GM12878 (cell line): Measurements from ENCODE around the gene PPA1. TPM values are rescaled to one million over a fixed set of nuclear protein-coding genes. Genes with fewer than 3 reads are reported as not detected.

Experiments
- ATAC-seq: fragments of 200-7000 bp; cut with Tn5 transposase; 3 replicates; pipeline ENCODE4 v1.9.1; 2020; ENCODE audit warnings: mild to moderate bottlenecking, moderate library complexity
- BruUV-seq: library from RNA; stranded (reverse); fragments of 400-500 nt; replicated peaks from 2 replicates; lab custom pipeline; 2021; lab: Mats Ljungman, UMichigan
- CTCF ChIA-PET: fragments of 300-600 bp; sonication (Branson Sonifier 250); formaldehyde crosslinking; extraction: SDS; loops from one replicate; lab custom pipeline; 2021; ENCODE audit warnings: inconsistent platforms; lab: Yijun Ruan, JAX
- POLR2A ChIA-PET: fragments of 350-600 bp; formaldehyde crosslinking; extraction: SDS; loops from one replicate; lab custom pipeline; 2021; ENCODE audit warnings: inconsistent platforms; lab: Charles Lee
- RAD21 ChIA-PET: fragments of 300-600 bp; sonication (Branson Sonifier 250); formaldehyde crosslinking; loops from one replicate; lab custom pipeline; 2023; ENCODE audit warnings: antibody characterized with exemption; ENCODE audit not compliant: unreplicated experiment; lab: Charles Lee
- SMC1A ChIA-PET: fragments of 300-600 bp; sonication (Branson Sonifier 250); formaldehyde crosslinking; loops from one replicate; lab custom pipeline; 2023; ENCODE audit not compliant: unreplicated experiment, uncharacterized antibody; lab: Charles Lee
- DNase-seq: peaks from one replicate; pipeline ENCODE4 v3.0.0-alpha.2; 2011; ENCODE audit warnings: low read depth, low spot score
- FAIRE-seq: peaks from 3 replicates; lab custom pipeline; 2011; peaks lifted over from hg19 to GRCh38; lab: Jason Lieb, UNC
- H2AFZ ChIP-seq: 2 replicates; pipeline ENCODE4 v1.6.0; 2011; ENCODE audit warnings: low read depth, low read length, control low read depth; ENCODE audit not compliant: control insufficient read depth
- H3K27ac ChIP-seq: 2 replicates; pipeline ENCODE4 v1.5.1; 2011; ENCODE audit warnings: control low read depth; ENCODE audit not compliant: control insufficient read depth, insufficient read depth
- H3K27me3 ChIP-seq, 2 experiments: replicated peaks in 1 of 2; 2 replicates each; pipeline versions ENCODE4 v1.6.0 to v1.6.1; 2011; ENCODE audit warnings: low read length in 1 of 2; ENCODE audit not compliant: control insufficient read depth in 2 of 2, insufficient read depth in 2 of 2
- H3K36me3 ChIP-seq, 2 experiments: 2 replicates each; pipeline ENCODE4 v1.5.1; 2011; ENCODE audit warnings: low read length in 1 of 2; ENCODE audit not compliant: control insufficient read depth in 2 of 2, insufficient read depth in 2 of 2
- H3K4me1 ChIP-seq: 2 replicates; pipeline ENCODE4 v1.6.1; 2011; ENCODE audit warnings: mild to moderate bottlenecking, low read length, moderate library complexity, mixed read lengths; ENCODE audit not compliant: control insufficient read depth, insufficient read depth
- H3K4me2 ChIP-seq: 2 replicates; pipeline ENCODE4 v1.6.0; 2011; ENCODE audit warnings: control low read depth; ENCODE audit not compliant: control insufficient read depth, insufficient read depth
- H3K4me3 ChIP-seq: fragments of 200-600 bp; sonication (generic); 2 replicates; pipeline ENCODE4 v1.5.1; 2016
- H3K79me2 ChIP-seq: 2 replicates; pipeline ENCODE4 v1.6.0; 2011; ENCODE audit warnings: low read length; ENCODE audit not compliant: control insufficient read depth, insufficient read depth
- H3K9ac ChIP-seq: 2 replicates; pipeline ENCODE4 v1.8.0; 2011; ENCODE audit warnings: low read length, control low read depth, mixed read lengths; ENCODE audit not compliant: control insufficient read depth, insufficient read depth
- H3K9me3 ChIP-seq: replicated peaks from 3 replicates; pipeline ENCODE4 v1.5.1; 2011; ENCODE audit warnings: mild to moderate bottlenecking, low read length; ENCODE audit not compliant: control insufficient read depth, insufficient read depth
- H4K20me1 ChIP-seq: 2 replicates; pipeline ENCODE4 v1.6.0; 2011; ENCODE audit not compliant: control insufficient read depth, insufficient read depth
- CBX5 ChIP-seq: sonication (generic); IDR thresholded peaks from 2 replicates; pipeline ENCODE4 v1.6.1; 2016; ENCODE audit warnings: low read depth, moderate library complexity, mild to moderate bottlenecking, inconsistent platforms
- EGR1 ChIP-seq, 2 experiments: IDR thresholded peaks; 1 replicate in 1 of 2; 2 replicates in 1 of 2; pipeline ENCODE4 v1.6.1; 2011 to 2012; ENCODE audit warnings: low read depth in 2 of 2, low read length in 2 of 2, borderline replicate concordance in 1 of 2, mild to moderate bottlenecking in 1 of 2, moderate library complexity in 1 of 2
- NFIC ChIP-seq: IDR thresholded peaks from 2 replicates; pipeline ENCODE4 v1.6.1; 2012; ENCODE audit warnings: low read depth, mild to moderate bottlenecking, inconsistent platforms, low read length, moderate library complexity
- PAX8 ChIP-seq: fragments of 450-650 bp; IDR thresholded peaks from 2 replicates; pipeline ENCODE4 v1.6.1; 2017; ENCODE audit warnings: mild to moderate bottlenecking, moderate library complexity
- RB1 ChIP-seq: fragments of 450-650 bp; formaldehyde crosslinking; IDR thresholded peaks from 2 replicates; pipeline ENCODE4 v1.6.1; 2017; ENCODE audit warnings: mild to moderate bottlenecking, borderline replicate concordance
- SUZ12 ChIP-seq: fragments of 200-600 bp; sonication (generic); IDR thresholded peaks from one replicate; pipeline ENCODE4 v1.6.1; 2018; ENCODE audit warnings: antibody characterized with exemption, mild to moderate bottlenecking; ENCODE audit not compliant: unreplicated experiment
- WGBS: methylation state at CpG from one replicate; pipeline ENCODE4 v1.1.6; 2016; ENCODE audit warnings: low lambda C conversion rate; ENCODE audit not compliant: insufficient replicate concordance, insufficient coverage; ENCODE audit errors: missing lambda C conversion rate; 5-methylcytosine and 5-hydroxymethylcytosine counted together
- in situ Hi-C: fragments of 300-500 bp; cut with MboI; formaldehyde crosslinking; loops from 9 replicates; pipeline ENCODE4 v1.14.3; 2018; ENCODE audit warnings: mixed read lengths
- intact Hi-C: fragments of 100-400 bp; cut with micrococcal nuclease; formaldehyde crosslinking; loops from one replicate; pipeline ENCODE4 v1.14.2; 2022; ENCODE audit not compliant: unreplicated experiment
- polyA plus RNA-seq, 11 experiments: library from polyadenylated mRNA; depleted of rRNA in 4 of 11; unstranded in 6 of 11; stranded (reverse) in 5 of 11; fragments of >200 nt; fragmentation: Nextera tagmentation in 4 of 11; fragmentation: Illumina TruSeq in 1 of 11; extraction: Ambion mirVana in 4 of 11; extraction: Trizol in 1 of 11; gene quantifications; 1 replicate in 1 of 11; 2 replicates in 10 of 11; pipeline versions ENCODE4 v1.2.1 to v1.2.3, GENCODE V29; 2011 to 2016; ENCODE audit warnings: inconsistent platforms in 2 of 11, missing spikeins in 2 of 11, low read depth in 1 of 11
- total RNA-seq, 4 experiments: library from RNA; depleted of rRNA in 3 of 4; stranded (reverse); fragments of >200 nt in 3 of 4; fragmentation: Illumina TruSeq in 1 of 4; extraction: Trizol in 1 of 4; gene quantifications; 2 replicates each; pipeline versions ENCODE4 v1.2.1 to v1.2.3, GENCODE V29; 2013 to 2021
- TF ChIP-seq, protein P1 (sequence below): IDR thresholded peaks from 2 replicates; pipeline ENCODE4 v1.6.1; 2012; ENCODE audit warnings: improper control_type of control experiment, low read depth, low read length; ENCODE audit not compliant: insufficient replicate concordance
- TF ChIP-seq, protein P2 (sequence below): IDR thresholded peaks from 2 replicates; pipeline ENCODE4 v1.6.1; 2011; ENCODE audit warnings: low read depth, low read length, improper control_type of control experiment, borderline replicate concordance
- TF ChIP-seq, protein P3 (sequence below): fragments of 450-650 bp; IDR thresholded peaks from 2 replicates; pipeline ENCODE4 v1.6.1; 2017; ENCODE audit warnings: antibody characterized with exemption, mild to moderate bottlenecking, moderate library complexity

The PPA1 gene
- total and polyA plus RNA-seq, 10 of the 15 experiments (the other 5 are each of a cell fraction or from before 2014, with no cell fraction given) = 224 to 452 (median 346) TPM

DNA sequence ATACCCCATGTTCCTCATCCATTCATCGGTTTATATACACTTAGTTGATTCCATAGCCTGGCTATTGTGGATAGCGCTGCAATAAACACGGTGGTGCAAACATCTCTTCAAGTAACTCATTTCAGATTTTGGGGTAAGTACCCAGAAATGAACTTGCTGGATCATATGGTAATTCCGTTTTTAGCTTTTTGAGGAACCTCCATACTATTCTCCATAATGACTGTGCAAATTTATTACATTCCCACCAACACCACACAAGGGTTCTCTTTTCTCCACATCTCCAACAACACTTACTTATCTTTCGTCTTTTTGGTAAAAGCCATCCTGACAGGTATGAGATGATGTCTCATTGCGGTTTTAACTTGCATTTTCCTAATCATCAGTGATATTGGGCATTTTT, 46.9 kb upstream of the PPA1 start (continued):
- TF ChIP-seq, protein P1, sequence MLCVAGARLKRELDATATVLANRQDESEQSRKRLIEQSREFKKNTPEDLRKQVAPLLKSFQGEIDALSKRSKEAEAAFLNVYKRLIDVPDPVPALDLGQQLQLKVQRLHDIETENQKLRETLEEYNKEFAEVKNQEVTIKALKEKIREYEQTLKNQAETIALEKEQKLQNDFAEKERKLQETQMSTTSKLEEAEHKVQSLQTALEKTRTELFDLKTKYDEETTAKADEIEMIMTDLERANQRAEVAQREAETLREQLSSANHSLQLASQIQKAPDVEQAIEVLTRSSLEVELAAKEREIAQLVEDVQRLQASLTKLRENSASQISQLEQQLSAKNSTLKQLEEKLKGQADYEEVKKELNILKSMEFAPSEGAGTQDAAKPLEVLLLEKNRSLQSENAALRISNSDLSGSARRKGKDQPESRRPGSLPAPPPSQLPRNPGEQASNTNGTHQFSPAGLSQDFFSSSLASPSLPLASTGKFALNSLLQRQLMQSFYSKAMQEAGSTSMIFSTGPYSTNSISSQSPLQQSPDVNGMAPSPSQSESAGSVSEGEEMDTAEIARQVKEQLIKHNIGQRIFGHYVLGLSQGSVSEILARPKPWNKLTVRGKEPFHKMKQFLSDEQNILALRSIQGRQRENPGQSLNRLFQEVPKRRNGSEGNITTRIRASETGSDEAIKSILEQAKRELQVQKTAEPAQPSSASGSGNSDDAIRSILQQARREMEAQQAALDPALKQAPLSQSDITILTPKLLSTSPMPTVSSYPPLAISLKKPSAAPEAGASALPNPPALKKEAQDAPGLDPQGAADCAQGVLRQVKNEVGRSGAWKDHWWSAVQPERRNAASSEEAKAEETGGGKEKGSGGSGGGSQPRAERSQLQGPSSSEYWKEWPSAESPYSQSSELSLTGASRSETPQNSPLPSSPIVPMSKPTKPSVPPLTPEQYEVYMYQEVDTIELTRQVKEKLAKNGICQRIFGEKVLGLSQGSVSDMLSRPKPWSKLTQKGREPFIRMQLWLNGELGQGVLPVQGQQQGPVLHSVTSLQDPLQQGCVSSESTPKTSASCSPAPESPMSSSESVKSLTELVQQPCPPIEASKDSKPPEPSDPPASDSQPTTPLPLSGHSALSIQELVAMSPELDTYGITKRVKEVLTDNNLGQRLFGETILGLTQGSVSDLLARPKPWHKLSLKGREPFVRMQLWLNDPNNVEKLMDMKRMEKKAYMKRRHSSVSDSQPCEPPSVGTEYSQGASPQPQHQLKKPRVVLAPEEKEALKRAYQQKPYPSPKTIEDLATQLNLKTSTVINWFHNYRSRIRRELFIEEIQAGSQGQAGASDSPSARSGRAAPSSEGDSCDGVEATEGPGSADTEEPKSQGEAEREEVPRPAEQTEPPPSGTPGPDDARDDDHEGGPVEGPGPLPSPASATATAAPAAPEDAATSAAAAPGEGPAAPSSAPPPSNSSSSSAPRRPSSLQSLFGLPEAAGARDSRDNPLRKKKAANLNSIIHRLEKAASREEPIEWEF = no peak

DNA sequence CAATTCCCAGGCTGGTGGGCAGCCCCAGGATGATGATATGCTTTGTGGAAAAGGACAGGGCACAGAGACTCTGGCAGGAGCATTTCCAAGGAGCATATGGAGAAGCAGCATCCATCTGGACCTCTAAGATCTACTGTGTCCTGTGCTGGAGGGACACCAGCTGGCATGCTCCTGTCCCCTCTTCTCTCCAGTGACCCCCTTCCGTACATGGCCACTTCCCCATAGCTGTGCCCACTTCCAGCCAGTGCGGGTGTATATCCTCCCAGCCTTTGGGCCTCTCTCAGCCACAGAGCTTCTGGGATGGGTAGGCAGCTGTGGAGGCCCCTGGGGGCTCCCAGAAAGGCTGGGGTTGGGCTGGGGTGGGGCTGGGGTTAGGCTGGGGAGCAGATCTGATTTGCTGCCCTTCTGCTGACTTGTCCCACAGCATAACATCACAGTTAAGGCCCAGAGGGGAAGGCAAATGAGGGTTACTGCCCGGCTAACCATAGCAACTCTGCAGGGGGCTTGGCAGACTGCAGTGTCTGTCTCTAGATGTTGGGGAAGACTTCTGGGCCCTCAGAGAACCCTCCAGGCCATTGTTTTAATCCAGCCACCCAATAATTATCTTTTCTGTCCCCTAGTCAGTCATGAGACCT, 44.3 kb upstream of the PPA1 start:
- WGBS = 38% methylated on average over 3 of the region's 3 CpGs
- no peaks in the 10 kb centered on the region; the same call in 2 of the 3 replicates for H3K9me3 ChIP-seq
- H3K9ac ChIP-seq = no peak overlapping the region
- intact Hi-C loops = no loop called here
- in situ Hi-C loops = no loop called here
- H4K20me1 ChIP-seq = no peaks in the 10 kb centered on the region
- ChIA-PET RAD21 (interaction anchor here (1.1 to 8.2 kb wide), 3 partner anchors 56 to 86 kb away, joined by 3 to 90 read pairs (median 6); no protein-coding TSS in a partner anchor), POLR2A (interaction anchor here (0.6 to 2.0 kb wide), 2 partner anchors 15 to 293 kb away, joined by 5 to 8 read pairs; no protein-coding TSS in a partner anchor), SMC1A (interaction anchor here (1.1 to 9.3 kb wide), 5 partner anchors 11 to 83 kb away, joined by 3 to 59 read pairs (median 10); no protein-coding TSS in a partner anchor), CTCF (interaction anchor here (2.1 to 18.7 kb wide), 3 partner anchors 12 to 76 kb away, joined by 7 to 756 read pairs (median 8); no protein-coding TSS in a partner anchor)
- no TSS peak for BruUV-seq
- no peak overlapping the region for H3K27ac ChIP-seq
- no peaks in the 10 kb centered on the region for H3K79me2 ChIP-seq
- H3K4me1 ChIP-seq = peaks cover 13% of the 10 kb centered on the region
- FAIRE-seq (no peak), ATAC-seq (no peak), DNase-seq (no peak)
- no peak overlapping the region for H3K4me2 ChIP-seq
- H2AFZ ChIP-seq = no peak overlapping the region
- H3K27me3 ChIP-seq = peaks cover 0 to 1% of the 10 kb centered on the region in 2 experiments; a peak in 1 of 4 replicates
- no peaks in the 10 kb centered on the region for H3K36me3 ChIP-seq
- no peak overlapping the region for H3K4me3 ChIP-seq
- no peak for TF ChIP-seq PAX8
- TF ChIP-seq RB1 = no peak
- TF ChIP-seq, protein P2, sequence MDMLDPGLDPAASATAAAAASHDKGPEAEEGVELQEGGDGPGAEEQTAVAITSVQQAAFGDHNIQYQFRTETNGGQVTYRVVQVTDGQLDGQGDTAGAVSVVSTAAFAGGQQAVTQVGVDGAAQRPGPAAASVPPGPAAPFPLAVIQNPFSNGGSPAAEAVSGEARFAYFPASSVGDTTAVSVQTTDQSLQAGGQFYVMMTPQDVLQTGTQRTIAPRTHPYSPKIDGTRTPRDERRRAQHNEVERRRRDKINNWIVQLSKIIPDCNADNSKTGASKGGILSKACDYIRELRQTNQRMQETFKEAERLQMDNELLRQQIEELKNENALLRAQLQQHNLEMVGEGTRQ = no peak
- TF ChIP-seq, protein P3, sequence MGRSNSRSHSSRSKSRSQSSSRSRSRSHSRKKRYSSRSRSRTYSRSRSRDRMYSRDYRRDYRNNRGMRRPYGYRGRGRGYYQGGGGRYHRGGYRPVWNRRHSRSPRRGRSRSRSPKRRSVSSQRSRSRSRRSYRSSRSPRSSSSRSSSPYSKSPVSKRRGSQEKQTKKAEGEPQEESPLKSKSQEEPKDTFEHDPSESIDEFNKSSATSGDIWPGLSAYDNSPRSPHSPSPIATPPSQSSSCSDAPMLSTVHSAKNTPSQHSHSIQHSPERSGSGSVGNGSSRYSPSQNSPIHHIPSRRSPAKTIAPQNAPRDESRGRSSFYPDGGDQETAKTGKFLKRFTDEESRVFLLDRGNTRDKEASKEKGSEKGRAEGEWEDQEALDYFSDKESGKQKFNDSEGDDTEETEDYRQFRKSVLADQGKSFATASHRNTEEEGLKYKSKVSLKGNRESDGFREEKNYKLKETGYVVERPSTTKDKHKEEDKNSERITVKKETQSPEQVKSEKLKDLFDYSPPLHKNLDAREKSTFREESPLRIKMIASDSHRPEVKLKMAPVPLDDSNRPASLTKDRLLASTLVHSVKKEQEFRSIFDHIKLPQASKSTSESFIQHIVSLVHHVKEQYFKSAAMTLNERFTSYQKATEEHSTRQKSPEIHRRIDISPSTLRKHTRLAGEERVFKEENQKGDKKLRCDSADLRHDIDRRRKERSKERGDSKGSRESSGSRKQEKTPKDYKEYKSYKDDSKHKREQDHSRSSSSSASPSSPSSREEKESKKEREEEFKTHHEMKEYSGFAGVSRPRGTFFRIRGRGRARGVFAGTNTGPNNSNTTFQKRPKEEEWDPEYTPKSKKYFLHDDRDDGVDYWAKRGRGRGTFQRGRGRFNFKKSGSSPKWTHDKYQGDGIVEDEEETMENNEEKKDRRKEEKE = no peak
- TF ChIP-seq EGR1 (IDR thresholded peaks at IDR 0.05; ENCODE audit: borderline replicate concordance in 1 of 2, low read depth in 2 of 2, low read length in 2 of 2) = no peak
- TF ChIP-seq SUZ12 = no peak
- TF ChIP-seq NFIC = no peak
- TF ChIP-seq CBX5 = no peak
